ENCODE results near the gene HDGFL1.

Gene HDGFL1

GRCh38 chr6:22590423-22590822, 21.1 kb downstream of the HDGFL1 start:
- Histone ChIP-seq H3K27me3 (ENCODE audit: insufficient read depth, low read length) (no peaks in the 10 kb centered on the region), H3K79me2 (ENCODE audit: control insufficient read depth, insufficient read depth, low read length, unreplicated experiment) (no peaks in the 10 kb centered on the region), H3K4me1 (ENCODE audit: control insufficient read depth, insufficient read depth, low read length, unreplicated experiment) (no peaks in the 10 kb centered on the region), H3K36me3 (ENCODE audit: insufficient read depth, low read length) (no peaks in the 10 kb centered on the region), H3K27ac (ENCODE audit: low read depth, low read length) (no peak overlapping the region), H2AFZ (ENCODE audit: low read length, unreplicated experiment) (no peak overlapping the region), H3K4me3 (ENCODE audit: low read depth, low read length) (no peak overlapping the region)

DNA sequence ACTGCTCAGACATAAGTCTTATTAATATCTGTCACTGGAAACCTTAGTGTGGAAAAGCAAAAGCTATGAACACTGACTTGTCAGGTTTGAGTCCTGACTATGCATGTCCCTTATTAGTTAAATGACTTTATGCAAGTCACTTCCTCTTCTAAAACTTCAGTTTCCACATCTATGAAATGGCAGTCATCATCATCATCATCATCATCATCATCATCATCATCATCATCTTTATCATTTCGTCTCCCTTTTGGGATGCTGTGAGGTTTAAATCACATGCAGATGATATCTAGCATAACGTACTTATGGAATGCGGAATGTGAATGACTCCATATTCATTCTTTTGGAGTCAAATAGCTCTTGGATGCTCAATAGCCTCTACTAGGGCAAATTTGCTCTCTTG, 24.5 kb downstream of the HDGFL1 start:
- no peak overlapping the region for H2AFZ ChIP-seq (ENCODE audit: low read length, unreplicated experiment)

DNA sequence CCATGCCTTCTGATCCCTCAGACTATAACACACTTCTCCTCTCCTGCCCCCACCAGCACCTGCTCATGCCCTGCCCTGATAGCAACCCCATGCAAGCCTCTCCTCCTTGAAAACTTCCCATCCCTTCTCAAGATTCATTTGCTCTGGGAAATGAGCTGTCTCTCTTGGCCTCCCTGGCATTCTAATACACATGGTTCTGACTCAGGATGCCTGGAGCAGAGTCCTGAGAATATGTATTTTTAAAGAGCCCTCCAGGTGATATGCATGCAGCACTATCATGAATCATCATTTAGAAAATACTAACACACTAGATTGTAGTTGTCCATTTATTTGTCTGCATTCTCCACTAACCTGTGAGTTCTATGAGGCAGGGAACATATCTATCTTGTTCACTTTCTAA, 26.6 kb downstream of the HDGFL1 start:
- Histone ChIP-seq H3K4me1 (ENCODE audit: control insufficient read depth, insufficient read depth, low read length, unreplicated experiment) (no peaks in the 10 kb centered on the region), H3K79me2 (ENCODE audit: control insufficient read depth, insufficient read depth, low read length, unreplicated experiment) (no peaks in the 10 kb centered on the region), H3K27me3 (ENCODE audit: insufficient read depth, low read length) (no peaks in the 10 kb centered on the region), H3K36me3 (ENCODE audit: insufficient read depth, low read length) (no peaks in the 10 kb centered on the region), H3K27ac (ENCODE audit: low read depth, low read length) (no peak overlapping the region), H2AFZ (ENCODE audit: low read length, unreplicated experiment) (no peak overlapping the region), H3K4me3 (ENCODE audit: low read depth, low read length) (no peak overlapping the region)

More for the DNA sequence above, 24.5 kb downstream of the HDGFL1 start:
- Histone ChIP-seq H3K4me3 (ENCODE audit: low read depth, low read length) (no peak overlapping the region), H3K79me2 (ENCODE audit: control insufficient read depth, insufficient read depth, low read length, unreplicated experiment) (no peaks in the 10 kb centered on the region), H3K27ac (ENCODE audit: low read depth, low read length) (no peak overlapping the region), H3K4me1 (ENCODE audit: control insufficient read depth, insufficient read depth, low read length, unreplicated experiment) (no peaks in the 10 kb centered on the region), H3K27me3 (ENCODE audit: insufficient read depth, low read length) (no peaks in the 10 kb centered on the region), H3K36me3 (ENCODE audit: insufficient read depth, low read length) (no peaks in the 10 kb centered on the region)

DNA sequence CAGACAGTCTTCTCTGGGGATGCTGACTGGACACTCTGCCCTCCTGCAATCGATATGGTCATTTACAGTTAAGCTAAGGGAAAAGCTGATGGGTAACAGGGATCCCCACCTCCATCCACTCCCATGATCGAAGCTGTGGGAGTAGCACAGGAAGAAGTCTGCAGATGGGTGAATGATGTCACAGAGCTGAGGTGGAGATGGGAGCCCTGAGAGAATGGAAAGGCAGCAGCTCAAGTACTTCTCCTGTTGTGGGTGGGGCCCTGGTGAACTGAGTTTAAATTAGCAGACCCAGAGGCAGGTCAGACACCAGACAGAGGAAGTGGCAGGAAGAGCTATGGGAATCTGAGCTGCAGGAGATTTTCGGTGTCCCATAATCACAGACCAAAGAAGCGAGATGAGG, 29.0 kb downstream of the HDGFL1 start:
- no peaks in the 10 kb centered on the region for H3K27me3 ChIP-seq (ENCODE audit: insufficient read depth, low read length)
- no peaks in the 10 kb centered on the region for H3K36me3 ChIP-seq (ENCODE audit: insufficient read depth, low read length)
- H3K27ac ChIP-seq (ENCODE audit: low read depth, low read length), result no peak overlapping the region
- H3K79me2 ChIP-seq (ENCODE audit: control insufficient read depth, insufficient read depth, low read length, unreplicated experiment), result no peaks in the 10 kb centered on the region
- peak overlapping the region; percentile 5 for H2AFZ ChIP-seq (ENCODE audit: low read length, unreplicated experiment)
- H3K4me1 ChIP-seq (ENCODE audit: control insufficient read depth, insufficient read depth, low read length, unreplicated experiment), result no peaks in the 10 kb centered on the region
- no peak overlapping the region for H3K4me3 ChIP-seq (ENCODE audit: low read depth, low read length)

DNA sequence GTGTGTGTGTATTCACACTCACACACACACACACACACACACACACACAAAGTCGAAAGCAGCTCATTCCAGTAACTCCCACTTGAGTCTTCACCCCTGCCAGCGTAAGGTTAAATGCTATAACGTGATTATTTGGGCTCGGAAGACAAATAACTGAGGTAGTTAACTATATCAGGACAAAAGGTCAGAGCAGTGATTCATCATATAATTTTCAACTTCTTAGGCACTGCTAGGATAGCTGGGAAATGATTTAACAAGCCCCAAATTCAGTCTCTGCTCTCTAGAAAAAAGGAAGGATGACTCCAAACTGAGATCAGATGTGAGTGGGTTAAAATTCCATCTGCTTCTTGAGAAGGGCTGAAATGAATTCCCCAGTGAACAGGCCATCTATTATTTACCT, 30.7 kb downstream of the HDGFL1 start:
- Histone ChIP-seq H3K36me3 (ENCODE audit: insufficient read depth, low read length) (no peaks in the 10 kb centered on the region), H3K4me3 (ENCODE audit: low read depth, low read length) (no peak overlapping the region), H3K79me2 (ENCODE audit: control insufficient read depth, insufficient read depth, low read length, unreplicated experiment) (no peaks in the 10 kb centered on the region), H2AFZ (ENCODE audit: low read length, unreplicated experiment) (no peak overlapping the region), H3K27ac (ENCODE audit: low read depth, low read length) (no peak overlapping the region), H3K27me3 (ENCODE audit: insufficient read depth, low read length) (no peaks in the 10 kb centered on the region), H3K4me1 (ENCODE audit: control insufficient read depth, insufficient read depth, low read length, unreplicated experiment) (no peaks in the 10 kb centered on the region)

GRCh38 chr6:22601984-22602383, 32.6 kb downstream of the HDGFL1 start:
- Histone ChIP-seq H3K27ac (ENCODE audit: low read depth, low read length) (no peak overlapping the region), H2AFZ (ENCODE audit: low read length, unreplicated experiment) (no peak overlapping the region), H3K27me3 (ENCODE audit: insufficient read depth, low read length) (no peaks in the 10 kb centered on the region), H3K79me2 (ENCODE audit: control insufficient read depth, insufficient read depth, low read length, unreplicated experiment) (no peaks in the 10 kb centered on the region), H3K4me1 (ENCODE audit: control insufficient read depth, insufficient read depth, low read length, unreplicated experiment) (no peaks in the 10 kb centered on the region), H3K4me3 (ENCODE audit: low read depth, low read length) (no peak overlapping the region), H3K36me3 (ENCODE audit: insufficient read depth, low read length) (no peaks in the 10 kb centered on the region)

- no peak overlapping the region for H2AFZ ChIP-seq (ENCODE audit: low read length, unreplicated experiment)
- no peaks in the 10 kb centered on the region for H3K27me3 ChIP-seq (ENCODE audit: insufficient read depth, low read length)
- no peaks in the 10 kb centered on the region for H3K4me1 ChIP-seq (ENCODE audit: control insufficient read depth, insufficient read depth, low read length, unreplicated experiment)
- H3K36me3 ChIP-seq (ENCODE audit: insufficient read depth, low read length), result no peaks in the 10 kb centered on the region
- H3K27ac ChIP-seq (ENCODE audit: low read depth, low read length), result no peak overlapping the region
- H3K79me2 ChIP-seq (ENCODE audit: control insufficient read depth, insufficient read depth, low read length, unreplicated experiment), result no peaks in the 10 kb centered on the region
- no peak overlapping the region for H3K4me3 ChIP-seq (ENCODE audit: low read depth, low read length)
Observed at GRCh38 chr6:22605736-22606135, 36.4 kb downstream of the HDGFL1 start.

- Histone ChIP-seq H2AFZ (ENCODE audit: low read length, unreplicated experiment) (no peak overlapping the region), H3K79me2 (ENCODE audit: control insufficient read depth, insufficient read depth, low read length, unreplicated experiment) (no peaks in the 10 kb centered on the region), H3K27me3 (ENCODE audit: insufficient read depth, low read length) (no peaks in the 10 kb centered on the region), H3K36me3 (ENCODE audit: insufficient read depth, low read length) (no peaks in the 10 kb centered on the region), H3K27ac (ENCODE audit: low read depth, low read length) (no peak overlapping the region), H3K4me3 (ENCODE audit: low read depth, low read length) (no peak overlapping the region), H3K4me1 (ENCODE audit: control insufficient read depth, insufficient read depth, low read length, unreplicated experiment) (no peaks in the 10 kb centered on the region)
Observed at GRCh38 chr6:22610127-22610526, 40.8 kb downstream of the HDGFL1 start.

- H3K4me1 ChIP-seq (ENCODE audit: control insufficient read depth, insufficient read depth, low read length, unreplicated experiment), result no peaks in the 10 kb centered on the region
- H3K4me3 ChIP-seq (ENCODE audit: low read depth, low read length), result no peak overlapping the region
- H3K36me3 ChIP-seq (ENCODE audit: insufficient read depth, low read length), result no peaks in the 10 kb centered on the region
- no peaks in the 10 kb centered on the region for H3K79me2 ChIP-seq (ENCODE audit: control insufficient read depth, insufficient read depth, low read length, unreplicated experiment)
- H3K27ac ChIP-seq (ENCODE audit: low read depth, low read length), result no peak overlapping the region
- H2AFZ ChIP-seq (ENCODE audit: low read length, unreplicated experiment), result no peak overlapping the region
- no peaks in the 10 kb centered on the region for H3K27me3 ChIP-seq (ENCODE audit: insufficient read depth, low read length)
Observed at GRCh38 chr6:22612236-22612635, 42.9 kb downstream of the HDGFL1 start.

GRCh38 chr6:22613051-22613450, 43.7 kb downstream of the HDGFL1 start:
- no peaks in the 10 kb centered on the region for H3K4me1 ChIP-seq (ENCODE audit: control insufficient read depth, insufficient read depth, low read length, unreplicated experiment)
- H3K36me3 ChIP-seq (ENCODE audit: insufficient read depth, low read length), result no peaks in the 10 kb centered on the region
- H3K4me3 ChIP-seq (ENCODE audit: low read depth, low read length), result no peak overlapping the region
- H2AFZ ChIP-seq (ENCODE audit: low read length, unreplicated experiment), result no peak overlapping the region
- H3K79me2 ChIP-seq (ENCODE audit: control insufficient read depth, insufficient read depth, low read length, unreplicated experiment), result no peaks in the 10 kb centered on the region
- H3K27me3 ChIP-seq (ENCODE audit: insufficient read depth, low read length), result no peaks in the 10 kb centered on the region
- no peak overlapping the region for H3K27ac ChIP-seq (ENCODE audit: low read depth, low read length)

GRCh38 chr6:22613695-22614094, 44.3 kb downstream of the HDGFL1 start:
- no peaks in the 10 kb centered on the region for H3K36me3 ChIP-seq (ENCODE audit: insufficient read depth, low read length)
- H3K27ac ChIP-seq (ENCODE audit: low read depth, low read length), result no peak overlapping the region
- H3K4me1 ChIP-seq (ENCODE audit: control insufficient read depth, insufficient read depth, low read length, unreplicated experiment), result no peaks in the 10 kb centered on the region

More at GRCh38 chr6:22613695-22614094, 44.3 kb downstream of the HDGFL1 start:
- Histone ChIP-seq H2AFZ (ENCODE audit: low read length, unreplicated experiment) (no peak overlapping the region), H3K27me3 (ENCODE audit: insufficient read depth, low read length) (no peaks in the 10 kb centered on the region), H3K79me2 (ENCODE audit: control insufficient read depth, insufficient read depth, low read length, unreplicated experiment) (no peaks in the 10 kb centered on the region), H3K4me3 (ENCODE audit: low read depth, low read length) (no peak overlapping the region)
